Aortic smooth muscle cell (primary cell): ENCODE data around the gene RNU5D-1. TPM values are rescaled to one million over a fixed set of nuclear protein-coding genes. Genes with fewer than 3 reads are reported as not detected.

ENCODE experiments used
- total RNA-seq: library from RNA; depleted of rRNA; stranded (reverse); fragments of >200 nt; gene quantifications from 2 replicates; pipeline ENCODE4 v1.2.3, GENCODE V29; 2014

RNU5D-1 gene
- not detected in 2 replicates for total RNA-seq

DNA sequence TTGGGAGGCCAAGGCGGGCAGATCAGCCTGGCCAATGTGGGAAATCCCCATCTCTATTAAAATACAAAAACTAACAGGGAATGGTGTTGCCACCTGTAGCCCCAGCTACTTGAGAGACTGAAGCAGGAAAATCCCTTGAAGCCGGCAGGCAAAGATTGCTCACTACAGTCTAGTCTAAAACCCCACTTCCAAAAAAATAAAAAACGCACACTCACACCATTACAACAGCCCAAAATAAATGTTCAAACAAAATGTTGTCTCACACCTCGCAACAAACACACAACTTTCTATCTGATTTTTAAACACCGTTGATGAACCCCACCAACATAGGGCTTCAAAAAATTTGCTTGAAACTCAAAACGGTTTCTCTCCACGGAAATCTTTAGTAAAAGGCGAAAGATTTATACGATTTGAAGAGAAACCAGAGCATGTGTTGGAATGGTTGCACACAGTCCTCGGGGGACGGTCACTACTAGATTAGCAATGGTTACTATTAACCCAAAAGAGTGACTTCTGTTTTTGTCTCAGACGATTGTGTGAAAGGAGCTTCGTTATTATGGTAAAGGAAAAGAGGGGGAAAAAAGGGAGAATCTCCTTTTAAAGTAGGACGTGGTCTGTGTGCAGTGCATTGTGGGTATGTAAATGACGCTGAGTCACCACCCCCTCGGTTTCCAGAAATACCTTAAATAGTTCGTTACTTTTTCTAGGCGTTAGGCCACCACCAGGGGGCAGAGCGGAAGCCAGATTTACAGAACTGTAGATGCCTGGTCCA lies at the start of gene RNU5D-1:
RNU5D-1 (minus strand) TSS at position 430 of the 772 bp plus-strand sequence.

DNA sequence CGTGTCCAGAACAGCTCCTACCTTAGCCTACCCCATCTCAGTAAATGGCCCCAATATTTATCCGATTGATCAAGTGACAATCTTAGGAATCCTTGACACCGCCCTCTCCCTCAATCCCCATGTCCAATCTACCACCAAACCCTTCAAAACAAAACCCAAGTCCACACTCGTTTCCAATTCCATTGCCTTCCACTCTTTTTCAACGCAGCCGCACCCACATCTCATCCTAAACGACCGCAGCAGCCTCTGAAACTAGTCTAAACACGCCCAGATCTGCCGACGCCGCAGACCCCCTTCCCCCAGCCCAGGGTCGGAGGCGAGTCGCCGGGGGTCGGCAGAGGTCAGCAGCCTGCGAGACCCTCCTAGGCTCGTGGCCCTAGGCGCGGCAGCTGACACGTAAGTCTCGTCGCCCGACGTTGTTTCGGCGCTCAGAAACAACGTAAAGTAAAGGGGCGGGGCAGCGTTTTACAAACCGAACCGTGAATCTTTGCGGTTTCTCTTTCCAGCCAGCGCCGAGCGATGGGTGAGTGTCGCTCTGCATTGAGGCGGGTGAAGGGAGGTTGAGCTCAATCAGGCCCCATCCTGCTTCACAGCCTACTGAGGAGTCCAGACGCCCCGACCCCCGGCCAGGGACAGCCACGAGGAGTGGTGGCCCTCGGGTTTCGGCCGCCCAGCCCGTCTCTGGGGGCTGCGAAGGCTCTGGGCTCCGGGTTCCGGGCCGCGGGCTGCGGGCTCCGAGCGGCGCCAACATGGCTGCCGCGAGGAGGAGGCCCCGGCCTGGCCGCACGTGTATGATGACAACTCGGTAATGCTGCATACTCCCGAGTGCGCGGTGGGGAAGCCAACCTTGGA lies 44.3 kb upstream of the RNU5D-1 start, which contains the start of gene RPS8:
RPS8 (plus strand) TSS at position 463 of the 852 bp plus-strand sequence; CDS start at position 520, 57 bp downstream.

DNA sequence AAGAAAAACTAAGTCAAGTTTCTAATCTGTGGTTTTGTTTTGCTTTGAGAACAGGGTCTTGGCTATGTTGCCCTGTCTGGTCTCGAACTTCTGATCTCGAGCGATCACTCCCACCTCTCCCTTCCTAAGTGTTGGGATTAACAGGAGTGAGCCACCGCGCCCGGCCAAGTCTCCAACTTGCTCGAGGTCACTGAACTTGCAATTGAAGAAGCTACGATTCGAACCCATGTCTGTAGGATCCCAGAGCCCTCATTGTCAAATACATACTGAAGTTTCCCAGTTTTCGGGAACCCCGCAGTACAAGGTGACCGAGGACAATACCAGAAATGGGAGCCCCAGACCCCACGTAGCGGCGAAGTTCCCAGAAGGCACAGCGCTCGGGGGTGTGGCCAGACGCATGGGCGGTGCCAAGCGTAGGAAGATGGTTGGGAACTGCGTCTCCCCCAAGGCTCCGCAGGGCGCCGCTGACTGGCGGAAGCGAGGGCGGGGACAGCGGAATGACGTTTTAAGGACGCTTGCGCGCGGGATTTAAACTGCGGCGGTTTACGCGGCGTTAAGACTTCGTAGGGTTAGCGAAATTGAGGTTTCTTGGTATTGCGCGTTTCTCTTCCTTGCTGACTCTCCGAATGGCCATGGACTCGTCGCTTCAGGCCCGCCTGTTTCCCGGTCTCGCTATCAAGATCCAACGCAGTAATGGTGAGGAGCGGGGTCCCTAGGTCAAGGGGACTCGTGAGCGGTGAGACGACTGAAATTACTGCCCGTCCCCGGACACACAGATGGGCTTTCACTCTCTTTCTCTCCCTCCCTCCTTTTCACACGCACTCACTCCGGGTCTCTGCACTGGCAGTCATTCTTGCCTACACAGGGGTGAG lies 8.6 kb upstream of the RNU5D-1 start, which contains the start of gene KIF2C:
KIF2C (plus strand) TSS at position 531 of the 872 bp plus-strand sequence; CDS start at position 627, 96 bp downstream.

Other genes with a start within 250 kb of the RNU5D-1 start
- 4.9 and 5.0 TPM in 2 replicates for gene TMEM53, start 56.7 kb downstream of the RNU5D-1 start, total RNA-seq
- gene ARMH1, start 56.5 kb downstream of the RNU5D-1 start, total RNA-seq: 0.37 and 0.92 TPM in 2 replicates
- gene KIF2C, start 8.7 kb upstream of the RNU5D-1 start, total RNA-seq: 15.3 and 27.3 TPM in 2 replicates
- 1,243 and 1,276 TPM in 2 replicates for gene RPS8, start 44.4 kb upstream of the RNU5D-1 start, total RNA-seq
- 0.12 and 0.13 TPM in 2 replicates for gene BEST4, start 57.0 kb upstream of the RNU5D-1 start, total RNA-seq
- gene PLK3, start 69.2 kb upstream of the RNU5D-1 start, total RNA-seq: 29.2 and 29.7 TPM in 2 replicates
- 0.12 TPM in 1 of 2 replicates, not detected in the other for gene DYNLT4, start 76.2 kb upstream of the RNU5D-1 start, total RNA-seq
- 5.3 and 7.6 TPM in 2 replicates for gene BTBD19, start 77.4 kb upstream of the RNU5D-1 start, total RNA-seq
- gene PTCH2, start 112.1 kb upstream of the RNU5D-1 start, total RNA-seq: 0.12 and 0.40 TPM in 2 replicates